SW480 (cell line): Measurements from ENCODE around the gene ENG.
"Not testable (repeated sequence)": the region's sequence is repeated elsewhere in the genome, so short reads cannot be mapped to it uniquely, and the experiment has no call there.

Source experiments
- DNase-seq: peaks from one replicate; pipeline ENCODE4 v3.0.0-alpha.2; 2016; ENCODE audit warnings: low spot score

Gene ENG

DNA sequence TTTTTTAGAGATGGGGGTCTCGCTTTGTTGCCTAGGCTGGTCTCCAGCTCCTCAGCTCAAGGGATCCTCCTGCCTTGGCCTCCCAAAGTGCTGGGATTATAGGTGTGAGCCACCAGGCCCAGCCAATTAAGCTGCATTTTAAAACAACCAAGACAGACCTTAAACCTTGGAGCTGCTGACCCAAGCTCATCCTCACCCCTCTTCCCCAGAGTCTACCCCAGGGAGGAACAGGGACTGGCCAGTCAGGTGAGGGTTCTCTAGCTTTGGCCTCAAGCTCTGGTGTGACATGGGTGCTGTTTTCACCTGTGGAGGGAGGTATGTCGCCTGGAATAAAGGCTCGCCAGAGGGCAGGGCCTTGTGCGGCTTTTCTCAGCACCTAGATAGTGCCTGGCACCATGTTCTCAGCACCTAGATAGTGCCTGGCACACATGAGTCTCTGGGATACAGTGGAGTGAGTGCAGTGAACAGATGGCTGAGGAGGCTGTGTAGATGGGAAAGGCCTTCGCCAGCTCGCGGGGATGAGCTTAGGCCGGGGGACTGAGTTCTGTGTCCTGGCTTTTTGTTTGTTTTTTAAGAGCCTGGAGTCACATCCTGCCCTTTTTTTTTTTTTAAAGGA, 61.3 kb downstream of the ENG start:
- DNase-seq: no peak

- DNase-seq: no peak
Measured at GRCh38 chr9:127792417-127793031, 61.9 kb downstream of the ENG start.

- no peak for DNase-seq
Measured at GRCh38 chr9:127791085-127791484, 63.4 kb downstream of the ENG start.

- no peak for DNase-seq
Measured at GRCh38 chr9:127790094-127790855, 64.2 kb downstream of the ENG start.

GRCh38 chr9:127789179-127789578, 65.3 kb downstream of the ENG start:
- no peak for DNase-seq

DNA sequence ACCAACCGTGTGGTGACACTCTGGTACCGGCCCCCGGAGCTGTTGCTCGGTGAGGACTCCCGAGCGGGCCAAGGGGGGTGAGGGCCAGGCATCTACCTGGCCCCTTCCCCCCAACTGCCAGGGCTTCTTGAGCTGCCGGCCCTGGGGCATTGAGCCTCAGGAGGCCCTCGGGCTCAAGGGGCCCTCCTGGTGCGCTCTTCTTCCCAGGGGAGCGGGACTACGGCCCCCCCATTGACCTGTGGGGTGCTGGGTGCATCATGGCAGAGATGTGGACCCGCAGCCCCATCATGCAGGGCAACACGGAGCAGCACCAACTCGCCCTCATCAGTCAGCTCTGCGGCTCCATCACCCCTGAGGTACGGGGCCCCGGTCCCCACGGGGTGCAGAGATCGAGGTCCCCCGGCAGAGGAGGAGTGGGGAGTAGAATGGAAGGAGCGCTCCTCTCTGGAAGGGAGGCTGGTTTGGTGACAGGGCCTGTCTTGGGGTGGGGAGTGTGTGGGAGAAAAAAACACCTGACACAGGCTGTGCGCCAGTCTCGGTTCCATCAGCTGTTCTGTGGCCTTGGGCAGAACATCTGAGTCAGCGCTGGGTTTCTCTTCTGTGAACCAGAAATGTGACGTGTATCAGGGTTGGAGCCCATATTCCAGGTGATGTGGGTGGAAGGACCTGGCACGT, 66.0 kb downstream of the ENG start:
- DNase-seq: no peak

DNA sequence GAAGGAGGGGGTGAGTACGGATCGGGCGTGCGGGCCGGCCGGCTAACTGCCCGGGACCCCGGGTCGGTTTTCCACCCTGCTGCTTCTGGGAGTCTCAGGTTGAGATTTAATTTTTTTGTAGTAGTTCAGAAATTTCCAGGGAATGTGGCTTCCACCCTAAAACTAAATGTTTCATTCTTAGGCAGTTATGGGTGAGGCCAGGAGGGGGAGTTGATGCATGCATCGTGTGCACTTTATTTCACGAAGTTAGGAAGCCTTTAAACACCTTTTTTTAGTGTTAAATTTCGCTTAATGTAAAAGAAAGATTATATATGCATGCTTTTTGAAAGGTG, 67.7 kb downstream of the ENG start:
- DNase-seq: no peak

DNA sequence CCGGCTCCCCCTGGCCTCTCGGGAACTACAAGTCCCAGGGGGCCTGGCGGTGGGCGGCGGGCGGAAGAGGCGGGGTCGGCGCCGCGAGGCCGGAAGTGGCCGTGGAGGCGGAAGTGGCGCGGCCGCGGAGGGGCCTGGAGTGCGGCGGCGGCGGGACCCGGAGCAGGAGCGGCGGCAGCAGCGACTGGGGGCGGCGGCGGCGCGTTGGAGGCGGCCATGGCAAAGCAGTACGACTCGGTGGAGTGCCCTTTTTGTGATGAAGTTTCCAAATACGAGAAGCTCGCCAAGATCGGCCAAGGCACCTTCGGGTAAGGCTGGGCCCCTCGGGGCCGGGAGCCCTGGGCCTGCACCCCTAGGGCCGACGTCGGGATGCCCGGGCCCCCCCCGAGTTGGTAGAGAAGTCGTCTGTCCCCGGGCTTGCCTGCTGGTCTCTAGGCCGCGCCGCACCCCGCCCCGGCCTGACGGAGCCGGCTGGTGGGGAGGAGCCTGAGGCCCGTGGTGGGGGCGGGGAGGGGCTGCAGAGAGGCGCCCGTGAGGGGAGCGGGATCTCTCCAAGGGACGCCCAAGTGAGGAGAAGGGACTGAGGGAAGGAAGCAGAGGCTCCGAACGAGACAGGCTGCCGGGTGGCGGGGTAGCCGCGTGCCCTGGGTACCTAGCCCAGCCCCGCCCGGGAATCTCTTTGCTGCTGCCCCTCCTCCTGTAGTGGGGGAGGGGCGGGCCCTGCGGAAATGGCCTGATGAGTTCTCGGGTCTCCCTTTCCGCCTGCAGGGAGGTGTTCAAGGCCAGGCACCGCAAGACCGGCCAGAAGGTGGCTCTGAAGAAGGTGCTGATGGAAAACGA, 68.3 kb downstream of the ENG start, which contains the start of gene CDK9:
TSS of gene CDK9 (plus strand) at position 102 of the 840 bp plus-strand sequence. CDS start at position 217, 115 bp downstream.
- DNase-seq: peak; percentile 88

DNA sequence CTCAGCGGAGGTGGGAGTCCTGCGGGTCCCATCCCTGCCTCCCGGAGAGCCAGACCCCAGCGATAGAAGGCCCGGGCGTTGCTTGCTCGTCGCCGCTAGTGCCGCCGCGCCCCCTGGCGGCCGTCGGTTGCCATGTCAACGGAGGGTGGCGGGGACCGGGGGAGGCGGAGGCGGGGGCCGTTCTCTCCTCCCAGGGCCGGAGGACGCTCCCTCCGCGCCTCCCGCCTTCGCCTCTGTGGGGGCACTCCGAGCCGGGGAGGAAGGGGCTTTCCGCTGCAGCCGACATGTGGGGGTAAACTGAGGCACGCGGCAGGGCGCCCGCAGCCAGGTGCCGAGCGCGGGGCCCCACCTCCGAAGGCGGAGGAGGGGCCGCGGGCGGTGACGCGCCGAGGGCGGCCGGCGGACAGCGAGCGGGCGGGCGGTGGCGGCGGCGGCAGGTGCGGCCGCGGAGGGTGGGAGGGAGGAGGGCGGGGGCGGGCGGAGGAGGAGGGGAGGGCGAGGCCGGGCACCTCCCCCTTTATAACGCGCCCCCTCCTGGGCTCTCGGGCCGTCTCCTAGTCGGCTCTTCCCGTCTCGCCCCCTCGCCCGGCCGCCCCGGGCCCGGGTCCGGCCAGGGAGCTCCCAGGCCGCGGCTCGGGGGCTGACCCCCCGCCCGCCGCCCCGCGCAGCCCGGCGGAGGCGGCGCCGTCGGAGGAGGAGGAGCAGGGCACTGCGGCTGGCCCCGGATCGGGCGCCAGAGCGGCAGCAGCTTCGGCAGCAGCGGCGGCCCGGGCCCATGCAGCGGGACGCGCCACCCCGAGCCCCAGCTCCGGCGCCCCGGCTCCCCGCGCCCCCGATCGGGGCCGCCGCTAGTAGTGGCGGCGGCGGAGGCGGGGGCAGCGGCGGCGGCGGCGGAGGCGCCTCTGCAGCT, 69.2 kb downstream of the ENG start:
- peak; percentile 73 for DNase-seq

DNA sequence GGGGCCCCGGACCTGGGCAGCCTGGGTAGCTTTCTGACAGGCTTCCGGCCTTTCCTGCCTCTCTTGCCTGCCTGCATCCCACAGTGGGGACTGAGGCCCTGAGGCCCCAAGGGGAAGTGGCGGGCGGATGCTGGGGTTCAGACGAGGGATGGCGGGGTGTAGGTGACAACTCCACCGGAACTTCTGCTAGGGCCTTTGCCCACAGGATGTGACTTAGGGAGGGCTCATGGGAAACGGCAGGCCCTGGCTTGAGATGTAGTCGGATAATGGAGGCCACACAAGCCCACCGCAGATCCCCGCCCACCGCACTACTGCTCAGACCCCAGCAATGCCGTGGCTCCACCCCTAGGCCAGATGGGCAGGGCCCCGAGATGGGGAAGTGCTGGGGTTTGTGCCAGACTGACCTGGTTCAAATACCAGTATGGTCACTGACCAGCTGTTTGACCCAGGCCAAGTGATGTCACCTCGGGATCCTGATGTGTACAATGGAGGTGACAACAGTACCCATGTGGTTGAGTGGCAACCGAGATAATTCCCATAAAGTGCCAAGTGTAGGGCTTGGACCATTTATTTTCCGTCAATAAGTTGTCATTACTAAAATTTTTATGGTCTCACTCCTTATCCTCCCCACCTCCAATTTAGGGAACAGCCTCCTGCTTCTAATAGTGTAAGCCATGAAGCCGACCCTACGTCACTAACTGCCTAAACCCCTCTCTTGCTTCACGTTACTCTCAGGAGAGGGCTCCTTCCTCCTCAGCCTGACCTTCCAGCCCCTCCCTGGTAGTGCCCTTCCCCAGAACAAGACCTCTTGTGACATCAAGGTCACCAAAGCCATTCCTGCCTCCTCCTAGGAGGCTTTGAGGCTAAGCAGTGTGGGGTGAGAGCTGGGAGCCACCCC, 71.1 kb downstream of the ENG start:
- DNase-seq: no peak

DNA sequence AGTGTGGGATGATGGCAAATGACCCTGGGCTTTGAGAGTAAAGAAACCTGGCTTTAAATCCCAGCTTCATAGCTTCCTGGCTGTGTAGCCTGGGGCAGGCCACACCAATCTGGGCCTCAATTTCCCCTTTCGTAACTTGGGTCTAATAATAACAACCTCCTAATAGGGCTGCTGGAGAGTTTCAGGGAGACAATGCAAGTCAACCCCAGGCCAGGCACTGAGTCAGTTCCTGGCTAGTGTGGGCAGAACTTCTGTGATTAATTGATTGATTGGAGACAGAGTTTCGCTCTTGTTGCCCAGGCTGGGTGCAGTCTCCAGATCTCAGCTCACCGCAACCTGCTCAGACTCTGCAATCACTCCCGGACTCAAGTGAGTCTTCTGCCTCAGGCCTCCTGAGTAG, 72.7 kb downstream of the ENG start:
- no peak for DNase-seq

DNA sequence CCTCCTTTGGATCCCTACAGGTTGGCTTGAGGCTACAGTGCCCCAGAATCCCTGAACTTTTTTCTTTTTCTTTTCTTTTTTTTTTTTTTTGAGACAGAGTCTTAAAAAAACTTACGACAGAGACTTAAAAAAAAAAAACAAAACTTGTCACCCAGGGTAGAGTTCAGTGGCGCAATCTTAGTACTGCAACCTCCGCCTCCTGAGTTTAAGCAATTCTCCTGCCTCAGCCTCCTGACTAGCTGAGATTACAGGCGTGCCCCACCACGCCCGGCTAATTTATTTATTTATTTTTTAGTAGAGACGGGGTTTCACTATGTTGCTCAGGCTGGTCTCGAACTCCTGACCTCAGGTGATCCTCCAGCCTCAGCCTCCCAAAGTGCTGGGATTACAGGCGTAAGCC, 73.5 kb downstream of the ENG start:
- not testable (repeated sequence) for DNase-seq

GRCh38 chr9:127780126-127780885, 74.2 kb downstream of the ENG start:
- no peak for DNase-seq

DNA sequence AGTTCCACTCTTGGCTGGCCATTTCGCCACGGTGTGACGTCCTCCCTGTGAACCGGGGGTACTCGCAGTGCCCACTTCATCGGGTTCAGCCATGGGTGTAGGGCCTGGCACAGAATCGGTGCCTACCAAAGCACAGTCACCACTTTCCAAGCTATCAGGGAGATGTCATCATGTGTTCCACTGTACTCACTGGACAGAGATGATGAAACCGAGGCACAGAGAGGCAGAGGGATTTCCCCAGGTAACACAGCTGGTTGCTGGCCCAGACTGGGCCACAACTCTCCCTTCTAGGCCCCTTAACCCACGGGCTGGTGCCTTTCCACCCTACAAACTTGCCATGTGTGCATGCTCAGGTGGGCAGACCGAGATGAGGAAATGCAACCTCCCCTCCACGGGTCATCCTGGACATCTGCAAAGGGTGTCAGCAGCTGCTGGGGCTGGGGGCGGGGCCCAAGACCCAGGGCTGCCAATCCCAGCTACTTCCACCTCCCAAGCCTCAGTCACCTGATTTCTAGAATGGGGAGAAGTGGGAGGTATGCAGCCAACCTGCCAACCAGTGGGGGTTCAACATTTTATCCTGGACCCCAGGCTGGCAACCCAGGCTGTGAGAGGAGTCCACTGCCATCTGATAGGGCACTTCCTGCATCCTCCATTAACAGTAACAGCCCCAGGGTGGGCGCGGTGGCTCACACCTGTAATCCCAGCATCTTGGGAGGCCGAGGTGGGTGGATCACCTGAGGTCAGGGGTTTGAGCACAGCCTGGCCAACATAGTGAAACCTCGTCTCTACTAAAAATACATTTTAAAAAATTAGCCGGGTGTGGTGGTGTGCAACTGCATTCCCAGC, 75.1 kb downstream of the ENG start:
- no peak for DNase-seq

- DNase-seq: no peak
Measured at GRCh38 chr9:127778280-127779135, 76.0 kb downstream of the ENG start, which contains the start of gene SH2D3C. Gene SH2D3C (minus strand): TSS chr9:127778666. CDS start chr9:127778627, 39 bp downstream.

GRCh38 chr9:127777368-127777980, 77.0 kb downstream of the ENG start:
- no peak for DNase-seq

- DNase-seq: no peak
Measured at GRCh38 chr9:127776924-127777289, 77.6 kb downstream of the ENG start.
